HCT116 (cell line): Measurements from ENCODE around the gene OMP. TPM values are rescaled to one million over a fixed set of nuclear protein-coding genes. Genes with fewer than 3 reads are reported as not detected.

ENCODE experiments used
- ATAC-seq: fragments of 200-7000 bp; cut with Tn5 transposase; 2 replicates; pipeline ENCODE4 v1.9.1; 2020; ENCODE audit warnings: mild to moderate bottlenecking, moderate library complexity
- BruUV-seq: library from RNA; stranded (reverse); fragments of 400-500 nt; replicated peaks from 2 replicates; lab custom pipeline; 2021; lab: Mats Ljungman, UMichigan
- CTCF ChIA-PET: fragments of 300-600 bp; sonication (Branson Sonifier 250); formaldehyde crosslinking; loops from one replicate; lab custom pipeline; 2021; ENCODE audit warnings: antibody characterized with exemption; lab: Charles Lee
- POLR2A ChIA-PET: fragments of 300-600, 350-600 bp; sonication (Branson Sonifier 250); formaldehyde crosslinking; loops from one replicate; lab custom pipeline; 2021; ENCODE audit warnings: antibody characterized with exemption; lab: Charles Lee
- RAD21 ChIA-PET, 2 experiments: fragments of 300-600 bp; sonication (Branson Sonifier 250); formaldehyde crosslinking; loops; one replicate each; lab custom pipeline; 2023; ENCODE audit warnings: low total read pairs in 2 of 2; ENCODE audit not compliant: uncharacterized antibody in 2 of 2, unreplicated experiment in 2 of 2, low non-redundant PET in 1 of 2; lab: Charles Lee
- DNase-seq: peaks from one replicate; pipeline ENCODE4 v3.0.0-alpha.2; 2010; ENCODE audit warnings: low read depth, low spot score
- H2AFZ ChIP-seq: fragments of 200-600 bp; shearing (Covaris generic), sonication (generic); 2 replicates; pipeline ENCODE4 v1.6.1; 2017; ENCODE audit warnings: low read depth, mixed run types, mixed read lengths, antibody characterized with exemption, low read length; ENCODE audit not compliant: poor library complexity, severe bottlenecking
- H3K27ac ChIP-seq: 2 replicates; pipeline ENCODE4 v1.5.1; 2012; ENCODE audit warnings: low read depth, low read length
- H3K27me3 ChIP-seq: fragments of 200-600 bp; sonication (generic); 2 replicates; pipeline ENCODE4 v1.6.1; 2016; ENCODE audit warnings: mixed run types, low read length, mixed read lengths; ENCODE audit not compliant: insufficient read depth
- H3K36me3 ChIP-seq, 2 experiments: fragments of 200-500 bp in 1 of 2; fragments of 200-600 bp in 1 of 2; sonication (Bioruptor generic) in 1 of 2; sonication (generic) in 1 of 2; 2 replicates each; pipeline versions ENCODE4 v1.5.1 to v1.6.1; 2014 to 2016; ENCODE audit warnings: low read length in 2 of 2, inconsistent platforms in 1 of 2, mixed read lengths in 1 of 2, mixed run types in 1 of 2; ENCODE audit not compliant: insufficient read depth in 2 of 2, control insufficient read depth in 1 of 2
- H3K4me1 ChIP-seq, 2 experiments: fragments of 200-600 bp in 1 of 2; sonication (generic) in 1 of 2; 2 replicates each; pipeline versions ENCODE4 v1.5.1 to v1.6.1; 2012 to 2017; ENCODE audit warnings: low read length in 2 of 2, inconsistent platforms in 1 of 2, mild to moderate bottlenecking in 1 of 2, mixed read lengths in 1 of 2, mixed run types in 1 of 2, moderate library complexity in 1 of 2; ENCODE audit not compliant: insufficient read depth in 2 of 2, control insufficient read depth in 1 of 2
- H3K4me2 ChIP-seq: fragments of 200-600 bp; sonication (generic); 2 replicates; pipeline ENCODE4 v1.6.1; 2017; ENCODE audit warnings: mixed run types, low read length, mixed read lengths
- H3K4me3 ChIP-seq, 2 experiments: fragments of 200-600 bp in 1 of 2; sonication (generic) in 1 of 2; replicated peaks in 1 of 2; 2 replicates each; pipeline ENCODE4 v1.5.1; 2011 to 2016; ENCODE audit warnings: low read length in 2 of 2, control low read depth in 1 of 2, low read depth in 1 of 2, mild to moderate bottlenecking in 1 of 2, mixed read lengths in 1 of 2, mixed run types in 1 of 2
- H3K79me2 ChIP-seq: fragments of 200-600 bp; sonication (generic); 2 replicates; pipeline ENCODE4 v1.6.1; 2017; ENCODE audit warnings: mild to moderate bottlenecking, mixed run types, low read length, moderate library complexity, mixed read lengths; ENCODE audit not compliant: insufficient read depth
- H3K9ac ChIP-seq: fragments of 200-600 bp; sonication (generic); 2 replicates; pipeline ENCODE4 v1.6.1; 2016; ENCODE audit warnings: low read length, mixed read lengths
- H3K9me2 ChIP-seq: fragments of 200-600 bp; sonication (generic), shearing (Covaris generic); 2 replicates; pipeline ENCODE4 v1.6.1; 2017; ENCODE audit warnings: mixed run types, mild to moderate bottlenecking, moderate library complexity; ENCODE audit not compliant: insufficient read depth
- H3K9me3 ChIP-seq, 2 experiments: fragments of 200-500 bp in 1 of 2; fragments of 200-600 bp in 1 of 2; sonication (Bioruptor generic) in 1 of 2; sonication (generic) in 1 of 2; 2 replicates each; pipeline ENCODE4 v1.6.1; 2014 to 2017; ENCODE audit warnings: low read length in 2 of 2, mixed read lengths in 2 of 2, inconsistent platforms in 1 of 2, low read depth in 1 of 2, mild to moderate bottlenecking in 1 of 2, mixed run types in 1 of 2, moderate library complexity in 1 of 2; ENCODE audit not compliant: control insufficient read depth in 1 of 2, insufficient read depth in 1 of 2
- H4K20me1 ChIP-seq: fragments of 200-600 bp; sonication (generic), shearing (Covaris generic); 2 replicates; pipeline ENCODE4 v1.6.1; 2017; ENCODE audit warnings: mixed run types, mild to moderate bottlenecking, moderate library complexity; ENCODE audit not compliant: insufficient read depth
- ATF3 ChIP-seq: IDR thresholded peaks from 2 replicates; pipeline ENCODE4 v1.6.1; 2012
- CBX3 ChIP-seq: IDR thresholded peaks from 2 replicates; pipeline ENCODE4 v1.6.1; 2012; ENCODE audit warnings: low read depth
- CEBPB ChIP-seq: IDR thresholded peaks from 2 replicates; pipeline ENCODE4 v1.6.1; 2012; ENCODE audit warnings: low read depth
- EGR1 ChIP-seq: IDR thresholded peaks from 2 replicates; pipeline ENCODE4 v1.6.1; 2012; ENCODE audit warnings: low read depth
- ELF1 ChIP-seq: IDR thresholded peaks from 2 replicates; pipeline ENCODE4 v1.6.1; 2012; ENCODE audit warnings: low read depth, borderline replicate concordance
- EZH2 ChIP-seq: fragments of 200-600 bp; sonication (generic); IDR thresholded peaks from 2 replicates; pipeline ENCODE4 v1.6.1; 2017; ENCODE audit warnings: antibody characterized with exemption, mixed run types
- EZH2phosphoT487 ChIP-seq: fragments of 200-600 bp; IDR thresholded peaks from 2 replicates; pipeline ENCODE4 v1.6.1; 2018; ENCODE audit warnings: antibody characterized with exemption, borderline replicate concordance
- JUND ChIP-seq: IDR thresholded peaks from 2 replicates; pipeline ENCODE4 v1.6.1; 2012
- POLR2A ChIP-seq: IDR thresholded peaks from 2 replicates; pipeline ENCODE4 v1.7.0; 2011; ENCODE audit warnings: borderline replicate concordance; ENCODE audit not compliant: insufficient read depth, insufficient read length; ENCODE audit errors: extremely low read depth
- POLR2AphosphoS5 ChIP-seq: IDR thresholded peaks from 2 replicates; pipeline ENCODE4 v1.6.1; 2011; ENCODE audit warnings: mild to moderate bottlenecking, low read depth, low read length, moderate library complexity
- SIN3A ChIP-seq: IDR thresholded peaks from 2 replicates; pipeline ENCODE4 v1.6.1; 2012; ENCODE audit warnings: low read depth
- SP1 ChIP-seq: IDR thresholded peaks from 2 replicates; pipeline ENCODE4 v1.6.1; 2012; ENCODE audit warnings: low read depth
- SRF ChIP-seq: IDR thresholded peaks from 2 replicates; pipeline ENCODE4 v1.6.1; 2012; ENCODE audit warnings: low read depth
- TCF7L2 ChIP-seq: IDR thresholded peaks from 2 replicates; pipeline ENCODE4 v1.7.0; 2011; ENCODE audit warnings: borderline replicate concordance, inconsistent platforms; ENCODE audit not compliant: insufficient read depth, insufficient read length; ENCODE audit errors: extremely low read depth
- YY1 ChIP-seq: IDR thresholded peaks from 2 replicates; pipeline ENCODE4 v1.6.1; 2011; ENCODE audit warnings: low read length, low read depth, moderate library complexity, mild to moderate bottlenecking; ENCODE audit not compliant: insufficient replicate concordance; ENCODE audit errors: extremely low read depth
- ZFX ChIP-seq: fragments of 450-650 bp; IDR thresholded peaks from 2 replicates; pipeline ENCODE4 v1.6.1; 2017
- ZNF274 ChIP-seq: fragments of 200-500 bp; sonication (Bioruptor generic); IDR thresholded peaks from 2 replicates; pipeline ENCODE4 v1.6.1; 2014; ENCODE audit warnings: mild to moderate bottlenecking, low read depth, low read length, inconsistent platforms
- intact Hi-C: fragments of 100-400 bp; cut with micrococcal nuclease; formaldehyde crosslinking; loops from 2 replicates; pipeline ENCODE4 v1.10.0; 2022
- total RNA-seq: library from RNA; stranded (reverse); gene quantifications from one replicate; pipeline ENCODE4 v1.2.1, GENCODE V29; 2021; ENCODE audit not compliant: unreplicated experiment
- TF ChIP-seq, protein P1 (sequence below): IDR thresholded peaks from 2 replicates; pipeline ENCODE4 v1.6.1; 2012; ENCODE audit warnings: low read depth
- TF ChIP-seq, protein P2 (sequence below): IDR thresholded peaks from 2 replicates; pipeline ENCODE4 v1.6.1; 2012

OMP gene
- total RNA-seq, 1 experiment from 2014 or later, result not detected

DNA sequence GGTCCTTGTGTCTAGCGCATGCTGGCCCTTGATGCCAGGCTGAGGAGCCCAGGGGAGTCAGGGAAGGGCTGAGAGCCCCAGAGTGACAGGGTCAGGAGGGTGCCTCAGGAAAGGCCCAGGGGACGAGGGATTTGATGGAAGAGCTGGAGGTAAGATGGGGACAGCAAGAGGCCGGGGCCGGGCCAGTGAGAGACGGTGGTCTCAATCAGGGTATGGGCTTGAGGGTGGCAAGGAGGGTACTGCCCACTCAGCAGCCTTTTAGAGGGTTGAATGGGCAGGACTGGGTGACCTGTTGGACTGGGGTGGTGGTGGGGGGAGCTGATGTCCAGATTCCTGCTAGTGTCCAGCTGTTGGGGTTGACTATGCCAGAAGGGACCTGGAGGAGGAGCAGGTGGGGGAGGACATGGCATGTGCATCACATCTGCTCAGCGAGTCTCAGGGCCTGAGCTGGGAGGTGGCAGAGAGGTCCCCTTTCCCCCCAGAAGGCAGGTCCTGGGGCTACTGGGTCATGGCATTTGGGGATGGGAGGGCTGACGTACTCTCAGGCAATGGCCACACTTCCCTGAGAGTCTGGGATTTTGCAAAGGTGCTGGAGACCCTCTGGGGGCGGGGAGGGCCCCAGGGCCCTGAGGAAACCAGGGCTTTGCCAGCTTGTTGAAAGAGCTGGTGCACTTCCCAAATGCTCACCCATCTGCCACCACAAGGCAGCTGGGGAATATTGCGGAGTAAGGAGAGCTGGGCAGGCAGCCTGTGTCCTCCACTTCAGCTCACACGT is 43.8 kb downstream of the OMP start:
- DNase-seq (no peak), ATAC-seq (0 out of 2 replicates have a peak, but pooled peaks have one; percentile 28)
- Histone ChIP-seq H3K9me2 (no peaks in the 10 kb centered on the region), H3K4me1 (peaks cover 0 to 5% of the 10 kb centered on the region in 2 experiments; a peak in 1 of 4 replicates), H3K9me3 (no peaks in the 10 kb centered on the region), H3K4me3 (no peak overlapping the region), H3K27me3 (no peaks in the 10 kb centered on the region), H4K20me1 (no peaks in the 10 kb centered on the region), H3K4me2 (no peak overlapping the region), H3K36me3 (no peaks in the 10 kb centered on the region), H2AFZ (no peak overlapping the region), H3K27ac (no peak overlapping the region), H3K79me2 (no peaks in the 10 kb centered on the region), H3K9ac (no peak overlapping the region)
- ChIA-PET RAD21 (no interaction called here), CTCF (interaction anchor here (1.7 kb wide), 1 partner anchor 19 kb away, joined by 5 read pairs; no protein-coding TSS in a partner anchor), POLR2A (no interaction called here)
- BruUV-seq, result no TSS peak
- intact Hi-C loops, result no loop called here
- TF ChIP-seq, protein P1, sequence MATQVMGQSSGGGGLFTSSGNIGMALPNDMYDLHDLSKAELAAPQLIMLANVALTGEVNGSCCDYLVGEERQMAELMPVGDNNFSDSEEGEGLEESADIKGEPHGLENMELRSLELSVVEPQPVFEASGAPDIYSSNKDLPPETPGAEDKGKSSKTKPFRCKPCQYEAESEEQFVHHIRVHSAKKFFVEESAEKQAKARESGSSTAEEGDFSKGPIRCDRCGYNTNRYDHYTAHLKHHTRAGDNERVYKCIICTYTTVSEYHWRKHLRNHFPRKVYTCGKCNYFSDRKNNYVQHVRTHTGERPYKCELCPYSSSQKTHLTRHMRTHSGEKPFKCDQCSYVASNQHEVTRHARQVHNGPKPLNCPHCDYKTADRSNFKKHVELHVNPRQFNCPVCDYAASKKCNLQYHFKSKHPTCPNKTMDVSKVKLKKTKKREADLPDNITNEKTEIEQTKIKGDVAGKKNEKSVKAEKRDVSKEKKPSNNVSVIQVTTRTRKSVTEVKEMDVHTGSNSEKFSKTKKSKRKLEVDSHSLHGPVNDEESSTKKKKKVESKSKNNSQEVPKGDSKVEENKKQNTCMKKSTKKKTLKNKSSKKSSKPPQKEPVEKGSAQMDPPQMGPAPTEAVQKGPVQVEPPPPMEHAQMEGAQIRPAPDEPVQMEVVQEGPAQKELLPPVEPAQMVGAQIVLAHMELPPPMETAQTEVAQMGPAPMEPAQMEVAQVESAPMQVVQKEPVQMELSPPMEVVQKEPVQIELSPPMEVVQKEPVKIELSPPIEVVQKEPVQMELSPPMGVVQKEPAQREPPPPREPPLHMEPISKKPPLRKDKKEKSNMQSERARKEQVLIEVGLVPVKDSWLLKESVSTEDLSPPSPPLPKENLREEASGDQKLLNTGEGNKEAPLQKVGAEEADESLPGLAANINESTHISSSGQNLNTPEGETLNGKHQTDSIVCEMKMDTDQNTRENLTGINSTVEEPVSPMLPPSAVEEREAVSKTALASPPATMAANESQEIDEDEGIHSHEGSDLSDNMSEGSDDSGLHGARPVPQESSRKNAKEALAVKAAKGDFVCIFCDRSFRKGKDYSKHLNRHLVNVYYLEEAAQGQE, result no peak
- TF ChIP-seq SP1 (no peak), POLR2AphosphoS5 (no peak), EZH2phosphoT487 (no peak), ELF1 (no peak), CEBPB (no peak), SIN3A (no peak), ATF3 (no peak), POLR2A (no peak), ZNF274 (no peak), ZFX (no peak), TCF7L2 (no peak), YY1 (no peak), EGR1 (no peak), SRF (no peak), EZH2 (no peak), CBX3 (no peak), JUND (no peak)
- TF ChIP-seq, protein P2, sequence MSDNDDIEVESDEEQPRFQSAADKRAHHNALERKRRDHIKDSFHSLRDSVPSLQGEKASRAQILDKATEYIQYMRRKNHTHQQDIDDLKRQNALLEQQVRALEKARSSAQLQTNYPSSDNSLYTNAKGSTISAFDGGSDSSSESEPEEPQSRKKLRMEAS, result no peak
